ENCODE measurements around the gene UVSSA. TPM values are rescaled to one million over a fixed set of nuclear protein-coding genes. Genes with fewer than 3 reads are reported as not detected.

The UVSSA gene
- total and polyA plus RNA-seq, 7 donors = 1.8 to 18.7 (median 8.7) TPM

DNA sequence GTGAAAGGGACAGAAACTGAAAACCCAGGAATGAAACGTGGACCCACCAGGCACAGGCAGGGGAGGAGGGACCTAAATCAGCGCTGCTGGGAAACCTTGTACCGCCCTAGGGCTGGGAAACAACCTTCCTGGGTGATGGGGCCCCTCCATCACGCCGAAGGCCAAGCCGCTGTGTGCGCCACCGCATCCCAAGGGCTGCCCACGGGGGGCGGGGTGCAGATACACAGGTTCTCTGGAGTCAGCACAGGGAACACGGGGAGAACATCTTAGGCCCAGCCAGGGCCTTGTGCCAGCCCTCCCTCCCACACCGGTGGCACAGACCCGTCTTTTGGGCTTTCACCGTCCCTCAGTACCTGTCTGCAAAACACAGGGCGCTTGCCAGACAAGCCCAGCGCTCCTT is 13.0 kb downstream of the UVSSA start:
- WGBS, 2 donors = 94 to 95% methylated on average over 16 of the region's 16 CpGs
- intact Hi-C loops (cut with DNase I) = loop anchor here (10.0 kb wide), 1 partner anchor 155 kb away; no protein-coding TSS in a partner anchor
- H3K27ac ChIP-seq = no peak overlapping the region
- DNase-seq = no peak
- no peaks in the 10 kb centered on the region for H3K27me3 ChIP-seq
- no peak overlapping the region for H3K4me3 ChIP-seq
- peaks cover 0 to 6% (median 2%) of the 10 kb centered on the region in 4 donors for H3K4me1 ChIP-seq
- no peaks in the 10 kb centered on the region for H3K9me3 ChIP-seq
- peaks cover 0 to 30% (median 16%) of the 10 kb centered on the region in 4 donors for H3K36me3 ChIP-seq
- TF ChIP-seq POLR2A (IDR thresholded peaks at IDR 0.05) (no peak), EP300 (IDR thresholded peaks at IDR 0.05) (no peak), POLR2AphosphoS5 (IDR thresholded peaks at IDR 0.05) (no peak)
- TF ChIP-seq, protein P1, sequence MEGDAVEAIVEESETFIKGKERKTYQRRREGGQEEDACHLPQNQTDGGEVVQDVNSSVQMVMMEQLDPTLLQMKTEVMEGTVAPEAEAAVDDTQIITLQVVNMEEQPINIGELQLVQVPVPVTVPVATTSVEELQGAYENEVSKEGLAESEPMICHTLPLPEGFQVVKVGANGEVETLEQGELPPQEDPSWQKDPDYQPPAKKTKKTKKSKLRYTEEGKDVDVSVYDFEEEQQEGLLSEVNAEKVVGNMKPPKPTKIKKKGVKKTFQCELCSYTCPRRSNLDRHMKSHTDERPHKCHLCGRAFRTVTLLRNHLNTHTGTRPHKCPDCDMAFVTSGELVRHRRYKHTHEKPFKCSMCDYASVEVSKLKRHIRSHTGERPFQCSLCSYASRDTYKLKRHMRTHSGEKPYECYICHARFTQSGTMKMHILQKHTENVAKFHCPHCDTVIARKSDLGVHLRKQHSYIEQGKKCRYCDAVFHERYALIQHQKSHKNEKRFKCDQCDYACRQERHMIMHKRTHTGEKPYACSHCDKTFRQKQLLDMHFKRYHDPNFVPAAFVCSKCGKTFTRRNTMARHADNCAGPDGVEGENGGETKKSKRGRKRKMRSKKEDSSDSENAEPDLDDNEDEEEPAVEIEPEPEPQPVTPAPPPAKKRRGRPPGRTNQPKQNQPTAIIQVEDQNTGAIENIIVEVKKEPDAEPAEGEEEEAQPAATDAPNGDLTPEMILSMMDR (IDR thresholded peaks at IDR 0.05) = no peak

DNA sequence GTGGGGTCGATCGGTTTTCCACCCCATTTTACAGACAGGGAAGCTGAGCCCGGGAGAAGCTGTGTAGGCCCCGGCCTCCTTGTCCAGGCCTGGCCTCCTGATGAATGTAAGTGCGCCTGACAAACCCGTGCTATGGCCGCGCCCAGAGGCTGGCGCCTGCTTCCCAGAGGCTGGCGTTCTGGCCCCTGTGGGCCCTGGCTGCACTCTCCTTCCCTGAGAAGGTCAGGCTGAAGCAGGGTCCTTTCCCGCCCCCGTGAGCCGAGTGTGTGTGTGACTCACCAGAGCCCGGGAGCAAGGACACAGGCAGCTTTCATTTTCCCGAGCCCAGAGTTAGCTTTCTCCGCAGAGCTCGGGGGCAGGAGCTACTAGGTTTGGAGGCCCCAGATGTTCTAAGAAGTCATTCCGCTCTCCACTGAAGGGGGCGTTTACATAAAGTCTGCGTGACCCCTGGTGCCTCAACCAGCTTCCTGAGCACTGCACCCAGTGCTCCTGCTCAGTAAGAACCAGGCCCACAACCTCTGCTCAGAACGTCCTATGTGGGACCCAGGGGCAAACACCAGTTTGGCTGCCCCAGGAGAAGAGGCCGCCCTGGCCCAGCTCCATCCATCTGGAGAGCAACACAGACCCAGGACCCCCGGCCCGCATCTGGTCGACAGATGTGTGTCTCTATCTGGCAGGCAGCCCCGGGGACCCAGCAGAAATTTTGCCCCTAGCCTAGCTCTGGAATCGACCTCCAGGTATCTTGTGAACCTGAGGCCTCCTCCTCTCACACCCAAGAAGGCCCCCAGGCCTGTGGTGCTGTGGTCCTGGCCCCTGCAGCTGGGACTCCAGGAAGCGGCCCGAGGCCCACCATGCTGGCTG is 13.6 kb downstream of the UVSSA start:
- DNase-seq = no peak
- Histone ChIP-seq H3K36me3 (peaks cover 0 to 24% (median 10%) of the 10 kb centered on the region in 4 donors), H3K4me3 (no peak overlapping the region), H3K27ac (no peak overlapping the region), H3K27me3 (no peaks in the 10 kb centered on the region), H3K9me3 (no peaks in the 10 kb centered on the region), H3K4me1 (peaks cover 0 to 6% (median 2%) of the 10 kb centered on the region in 4 donors)
- 90% methylated on average over 29 of the region's 29 CpGs for WGBS, 2 donors
- intact Hi-C loops (cut with DNase I) = no loop called here
- no peak for TF ChIP-seq POLR2A (IDR thresholded peaks at IDR 0.05)
- TF ChIP-seq EP300 (IDR thresholded peaks at IDR 0.05) = no peak

DNA sequence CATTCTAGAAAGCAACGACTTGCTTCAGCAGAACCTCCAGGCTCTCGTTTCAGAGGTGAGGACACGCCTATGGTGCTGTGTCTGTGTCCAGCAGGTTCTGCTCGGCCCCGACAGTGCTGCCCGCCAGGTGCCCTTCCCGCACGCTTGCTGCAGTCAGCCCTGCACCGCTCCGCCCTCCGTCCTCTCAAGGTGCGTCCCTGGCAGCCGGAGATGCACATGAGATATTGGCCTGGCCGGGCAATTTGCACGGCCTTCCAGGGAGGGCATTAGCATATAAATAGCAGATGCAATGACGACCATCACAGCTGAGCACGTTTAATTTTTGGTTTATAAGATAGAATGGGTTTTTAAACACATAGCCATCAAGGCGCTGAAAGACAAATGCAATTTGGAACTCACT is 14.4 kb downstream of the UVSSA start:
- Histone ChIP-seq H3K27ac (no peak overlapping the region), H3K36me3 (peaks cover 0 to 32% (median 11%) of the 10 kb centered on the region in 4 donors), H3K4me3 (no peak overlapping the region), H3K4me1 (peaks cover 0 to 6% (median under 1%) of the 10 kb centered on the region in 4 donors), H3K27me3 (no peaks in the 10 kb centered on the region), H3K9me3 (no peaks in the 10 kb centered on the region)
- no peak for TF ChIP-seq POLR2AphosphoS5 (IDR thresholded peaks at IDR 0.05)
- TF ChIP-seq, protein P1 (IDR thresholded peaks at IDR 0.05) = no peak
- TF ChIP-seq POLR2A (IDR thresholded peaks at IDR 0.05) = no peak
- no peak for TF ChIP-seq EP300 (IDR thresholded peaks at IDR 0.05)
- 87 to 88% methylated on average over 18 of the region's 18 CpGs for WGBS, 2 donors
- intact Hi-C loops (cut with DNase I) = no loop called here
- no peak for DNase-seq

DNA sequence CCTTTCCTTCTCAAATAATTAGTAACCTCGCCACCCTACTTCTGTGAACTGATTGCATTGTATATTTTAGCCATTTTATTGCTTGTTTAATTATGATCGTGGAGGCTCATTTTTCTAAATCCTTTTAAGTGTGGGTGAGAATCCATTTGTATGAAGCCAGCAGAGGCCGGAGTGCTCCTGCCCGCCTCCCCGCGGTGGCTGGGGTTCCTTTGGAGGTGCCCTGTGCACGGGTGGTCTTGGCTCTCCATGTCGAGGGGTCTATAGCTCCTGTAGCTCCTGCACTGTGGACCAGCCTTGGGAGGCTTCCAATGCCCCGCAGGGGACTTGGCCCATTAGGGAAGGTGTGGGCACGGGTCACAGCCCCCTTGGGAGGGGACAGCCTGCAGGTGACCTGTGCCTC is 15.0 kb downstream of the UVSSA start:
- 89 to 90% methylated on average over 10 of the region's 10 CpGs for WGBS, 2 donors
- peaks cover 0 to 38% (median 11%) of the 10 kb centered on the region in 4 donors for H3K36me3 ChIP-seq
- intact Hi-C loops (cut with DNase I) = no loop called here

DNA sequence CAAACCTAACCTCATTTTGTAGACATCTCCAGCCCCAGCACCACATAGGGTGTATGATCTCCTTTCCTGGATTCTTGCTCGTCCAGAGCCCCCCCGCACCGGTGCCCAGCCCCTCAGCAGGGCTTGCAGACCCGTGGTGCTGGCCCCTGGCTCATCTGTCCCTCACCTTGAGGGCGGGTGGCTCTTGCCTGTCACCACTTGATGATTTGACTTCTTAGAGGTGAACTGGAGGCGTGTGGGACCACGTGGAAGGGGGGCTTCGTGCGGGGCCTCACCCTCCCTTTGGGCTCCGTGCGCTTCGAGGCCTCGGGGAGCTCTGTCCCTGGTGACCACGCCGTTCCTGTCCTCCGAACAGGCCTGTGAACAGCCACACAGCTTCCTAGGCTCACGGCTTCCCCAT is 15.5 kb downstream of the UVSSA start:
- no peaks in the 10 kb centered on the region for H3K27me3 ChIP-seq
- intact Hi-C loops (cut with DNase I) = no loop called here
- TF ChIP-seq POLR2A (IDR thresholded peaks at IDR 0.05) (no peak), EP300 (IDR thresholded peaks at IDR 0.05) (no peak), POLR2AphosphoS5 (IDR thresholded peaks at IDR 0.05) (no peak)
- TF ChIP-seq, protein P1 (IDR thresholded peaks at IDR 0.05) = no peak
- 95 to 96% methylated on average over 17 of the region's 17 CpGs for WGBS, 2 donors
- DNase-seq = no peak
- H3K27ac ChIP-seq = no peak overlapping the region
- H3K4me1 ChIP-seq = peaks cover 0 to 3% (median 0%) of the 10 kb centered on the region in 4 donors
- H3K4me3 ChIP-seq = no peak overlapping the region
- no peaks in the 10 kb centered on the region for H3K9me3 ChIP-seq
- peaks cover 0 to 39% (median 11%) of the 10 kb centered on the region in 4 donors for H3K36me3 ChIP-seq

More for the DNA sequence above, 15.0 kb downstream of the UVSSA start:
- Histone ChIP-seq H3K9me3 (no peaks in the 10 kb centered on the region), H3K4me3 (no peak overlapping the region), H3K27ac (no peak overlapping the region), H3K4me1 (peaks cover 0 to 6% (median 0%) of the 10 kb centered on the region in 4 donors), H3K27me3 (no peaks in the 10 kb centered on the region)
- TF ChIP-seq, protein P1 (IDR thresholded peaks at IDR 0.05) = no peak
- no peak for TF ChIP-seq POLR2A (IDR thresholded peaks at IDR 0.05)
- TF ChIP-seq POLR2AphosphoS5 (IDR thresholded peaks at IDR 0.05) = no peak
- no peak for TF ChIP-seq EP300 (IDR thresholded peaks at IDR 0.05)
- DNase-seq = no peak

All from sigmoid colon (tissue), 7 donors.